Activated naive CD4-positive, alpha-beta T cell treated with anti-CD3 and anti-CD28 coated beads, Interleukin-2, amount 50 U/mL, for 24 hours (primary cell): ENCODE measurements around the gene DNAJB6.

Experiments used
- H3K27ac Mint-ChIP-seq: one replicate; pipeline ENCODE4 v1.8.0; 2021; ENCODE audit warnings: mild to moderate bottlenecking, mixed read lengths
- H3K27me3 Mint-ChIP-seq: one replicate; pipeline ENCODE4 v1.8.0; 2021; ENCODE audit warnings: mixed read lengths
- H3K36me3 Mint-ChIP-seq: one replicate; pipeline ENCODE4 v1.8.0; 2021; ENCODE audit warnings: mixed read lengths
- H3K4me1 Mint-ChIP-seq: one replicate; pipeline ENCODE4 v1.8.0; 2021; ENCODE audit warnings: mixed read lengths
- H3K4me3 Mint-ChIP-seq: one replicate; pipeline ENCODE4 v1.8.0; 2021; ENCODE audit warnings: mild to moderate bottlenecking, mixed read lengths
- H3K9me3 Mint-ChIP-seq: one replicate; pipeline ENCODE4 v1.8.0; 2021; ENCODE audit warnings: mixed read lengths

The DNAJB6 gene

DNA sequence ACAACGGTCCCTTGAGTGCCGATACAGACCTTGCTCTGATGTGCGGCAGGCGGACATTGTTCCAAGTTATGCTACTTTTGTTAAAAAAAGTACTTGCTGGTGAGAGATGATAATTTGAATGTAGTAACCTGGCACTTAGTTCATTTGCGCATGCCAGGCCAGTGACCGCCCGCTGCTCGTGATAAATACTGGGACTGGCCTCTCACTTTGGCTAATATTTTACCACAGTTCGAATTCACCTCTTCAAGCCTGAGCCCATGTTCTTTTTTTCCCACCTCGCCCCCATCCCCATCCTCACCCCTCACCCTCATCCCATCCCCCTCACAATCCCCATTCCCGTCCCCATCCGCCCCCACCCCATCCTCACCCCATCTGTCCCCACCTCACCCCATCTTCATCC lies 126.4 kb downstream of the DNAJB6 start:
- Mint-ChIP-seq H3K4me3 (no peak overlapping the region), H3K27me3 (no peaks in the 10 kb centered on the region), H3K27ac (no peak overlapping the region), H3K9me3 (no peaks in the 10 kb centered on the region), H3K36me3 (no peaks in the 10 kb centered on the region), H3K4me1 (peaks cover 17% of the 10 kb centered on the region)

DNA sequence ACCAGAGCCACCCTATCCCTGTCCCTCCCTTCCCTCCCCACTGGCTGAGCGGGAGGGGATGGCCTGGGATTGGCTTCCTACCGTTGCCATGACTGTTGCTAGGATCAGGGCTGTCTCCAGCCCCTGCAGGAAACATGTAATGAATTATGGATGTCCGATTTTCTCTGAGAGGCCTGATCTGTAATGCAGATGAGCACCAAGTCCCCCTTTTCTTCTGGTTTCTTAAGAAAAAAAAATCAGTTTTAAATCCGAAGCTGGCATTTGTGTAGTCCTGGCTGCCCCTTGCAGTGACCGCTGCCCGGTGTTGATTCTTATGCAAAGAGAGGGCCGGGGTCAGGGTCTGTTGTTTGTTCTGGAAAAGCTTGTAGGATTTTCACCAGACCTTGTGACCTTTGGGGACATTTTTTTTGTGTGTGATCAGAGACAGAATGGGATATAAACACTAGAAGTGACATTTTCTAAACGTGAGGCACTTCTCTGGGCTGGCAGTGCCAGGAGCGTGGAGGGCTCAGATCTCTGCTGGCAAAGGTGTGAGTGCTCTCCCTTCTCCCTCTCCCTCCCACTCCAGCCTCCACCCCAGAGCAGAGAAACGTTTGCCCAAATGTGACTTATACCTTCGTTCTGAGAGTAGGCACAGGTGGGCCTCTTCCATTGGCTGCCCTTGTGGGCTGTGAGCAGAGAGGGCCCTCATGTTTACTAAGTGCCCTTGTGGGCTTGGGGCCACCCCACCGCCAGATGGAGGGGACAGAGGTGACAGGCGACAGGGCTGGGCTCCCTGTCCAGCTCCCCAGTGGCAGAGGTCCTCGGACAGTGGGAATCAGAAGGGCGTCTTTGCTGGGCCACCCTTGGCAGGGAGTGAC lies 127.5 kb downstream of the DNAJB6 start:
- Mint-ChIP-seq H3K4me3 (no peak overlapping the region), H3K36me3 (no peaks in the 10 kb centered on the region), H3K4me1 (peaks cover 17% of the 10 kb centered on the region), H3K9me3 (no peaks in the 10 kb centered on the region), H3K27ac (no peak overlapping the region), H3K27me3 (no peaks in the 10 kb centered on the region)

DNA sequence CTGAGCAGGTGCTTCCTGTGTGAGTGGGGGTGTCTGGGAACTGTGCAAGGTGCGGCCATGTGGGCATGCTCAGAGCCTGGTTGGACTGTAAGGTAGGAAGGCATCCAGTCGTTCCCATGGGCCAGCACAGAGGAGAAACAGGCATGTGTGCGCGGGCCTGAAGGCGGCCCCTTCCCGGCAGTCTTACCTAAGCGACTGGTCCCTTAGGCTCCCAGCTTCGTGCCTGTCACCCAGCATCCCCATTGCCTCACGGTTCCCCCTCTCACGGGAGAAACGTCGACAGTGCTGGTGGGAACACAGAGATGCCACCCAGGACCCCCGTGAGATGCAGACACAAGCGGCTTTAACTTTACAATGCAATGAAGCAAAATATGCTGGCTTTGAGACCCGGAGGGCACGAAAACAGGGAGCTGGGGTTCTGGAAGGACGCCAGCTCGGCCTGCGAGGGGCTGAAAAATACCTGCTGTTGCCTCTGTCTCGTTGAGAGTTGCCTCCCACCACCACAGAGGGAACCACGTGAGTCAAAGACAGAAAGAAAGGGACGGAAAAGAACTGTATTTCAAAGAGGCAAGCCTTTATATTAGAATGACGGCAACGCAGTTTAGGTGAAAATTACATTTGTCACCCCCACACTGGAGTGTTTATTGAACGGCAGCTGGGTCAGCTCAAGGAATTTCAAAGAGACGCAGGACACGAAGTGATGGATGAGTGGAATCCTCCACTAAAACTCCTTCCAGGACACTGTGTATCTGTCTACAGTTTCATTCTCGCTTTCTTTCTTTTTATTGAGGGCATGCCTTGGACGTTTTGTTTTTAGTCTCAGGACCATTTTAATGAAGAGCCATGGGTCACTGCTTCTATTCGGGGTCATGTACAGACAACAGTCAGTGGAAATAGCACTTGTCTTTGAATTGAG lies 128.4 kb downstream of the DNAJB6 start:
- Mint-ChIP-seq H3K4me3 (no peak overlapping the region), H3K9me3 (no peaks in the 10 kb centered on the region), H3K27me3 (no peaks in the 10 kb centered on the region), H3K27ac (no peak overlapping the region), H3K36me3 (no peaks in the 10 kb centered on the region), H3K4me1 (peaks cover 17% of the 10 kb centered on the region)

DNA sequence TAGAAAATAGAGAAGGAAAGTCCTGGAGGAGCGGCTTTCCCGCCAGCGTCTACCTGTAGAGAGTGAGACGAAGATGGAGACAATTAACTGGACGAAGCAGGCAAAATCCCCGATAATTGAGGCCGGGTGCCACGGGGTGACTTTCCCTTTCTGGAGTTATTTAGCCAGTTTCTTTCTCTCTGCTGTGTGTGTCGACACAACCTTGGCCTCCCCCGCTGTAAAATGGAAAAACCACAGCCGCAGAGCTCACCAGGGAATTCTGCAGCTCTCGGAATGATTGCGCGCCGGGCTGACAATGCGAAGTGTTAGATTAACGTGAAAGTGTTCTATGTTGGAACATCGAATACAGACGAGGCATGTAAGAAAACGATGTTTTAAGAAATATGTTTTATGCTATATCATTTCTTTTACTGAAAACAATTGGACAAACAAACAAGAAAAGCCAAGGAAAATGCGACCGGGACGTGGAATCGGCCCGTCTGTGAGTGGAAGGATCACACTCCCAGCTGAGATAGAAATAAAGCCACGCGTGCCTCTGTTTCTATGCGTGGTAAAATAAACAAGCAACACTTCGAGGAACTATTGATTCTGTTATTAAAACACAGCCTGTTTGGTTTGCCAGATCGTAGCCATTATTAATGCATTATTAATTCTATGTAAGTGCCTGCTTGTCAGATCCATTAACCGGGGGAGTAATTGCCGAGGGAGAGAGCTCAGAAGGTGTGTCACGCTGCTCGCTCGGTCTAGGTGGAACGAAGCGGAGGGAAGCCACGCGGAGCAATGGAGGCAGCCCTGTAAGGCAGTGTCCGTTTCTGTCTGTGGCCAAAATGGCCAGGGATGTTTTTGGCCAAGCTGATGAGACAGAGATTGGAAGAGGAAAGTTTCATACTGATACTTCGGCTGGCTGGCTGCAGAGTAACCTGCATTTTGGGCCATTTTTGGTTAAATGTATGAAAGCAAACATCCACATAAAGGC lies 129.4 kb downstream of the DNAJB6 start:
- no peak overlapping the region for H3K27ac Mint-ChIP-seq
- H3K4me3 Mint-ChIP-seq, result no peak overlapping the region
- no peaks in the 10 kb centered on the region for H3K27me3 Mint-ChIP-seq
- no peaks in the 10 kb centered on the region for H3K36me3 Mint-ChIP-seq
- peaks cover 23% of the 10 kb centered on the region for H3K4me1 Mint-ChIP-seq
- H3K9me3 Mint-ChIP-seq, result no peaks in the 10 kb centered on the region

DNA sequence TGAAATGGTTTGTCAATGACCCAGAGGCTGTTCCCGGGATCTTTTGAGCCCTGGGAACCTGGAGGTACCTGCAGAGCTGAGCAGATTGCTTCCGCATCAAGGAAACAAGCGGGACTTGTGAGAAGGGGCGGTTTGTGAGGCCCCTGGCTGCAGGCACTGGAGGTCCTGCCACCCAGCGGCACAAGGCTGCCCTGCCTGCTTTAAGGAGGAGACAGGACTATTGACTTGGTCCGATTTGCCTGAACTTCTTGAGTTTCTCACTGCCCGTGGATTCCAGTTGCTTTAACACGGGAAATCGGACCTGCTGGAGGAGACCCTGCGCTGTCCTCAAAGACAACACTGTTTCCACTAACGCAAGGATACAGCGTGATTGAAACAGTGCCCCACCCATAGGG lies 130.1 kb downstream of the DNAJB6 start:
- no peaks in the 10 kb centered on the region for H3K27me3 Mint-ChIP-seq
- no peak overlapping the region for H3K4me3 Mint-ChIP-seq
- H3K4me1 Mint-ChIP-seq, result peaks cover 26% of the 10 kb centered on the region
- no peak overlapping the region for H3K27ac Mint-ChIP-seq
- H3K36me3 Mint-ChIP-seq, result no peaks in the 10 kb centered on the region
- H3K9me3 Mint-ChIP-seq, result no peaks in the 10 kb centered on the region
